Activated CD4-positive, alpha-beta T cell treated with anti-CD3 and anti-CD28 coated beads, Interleukin-2, Interleukin-4, amounts not matched to agents 100 ng/mL and 50 ng/mL, durations not matched to agents 16 hours and 8 hours (primary cell): ENCODE data around the gene SRF.

Experiments used
- DNase-seq: peaks from one replicate; pipeline ENCODE4 v3.0.0-alpha.2; 2020; ENCODE audit warnings: low spot score

SRF gene

DNA sequence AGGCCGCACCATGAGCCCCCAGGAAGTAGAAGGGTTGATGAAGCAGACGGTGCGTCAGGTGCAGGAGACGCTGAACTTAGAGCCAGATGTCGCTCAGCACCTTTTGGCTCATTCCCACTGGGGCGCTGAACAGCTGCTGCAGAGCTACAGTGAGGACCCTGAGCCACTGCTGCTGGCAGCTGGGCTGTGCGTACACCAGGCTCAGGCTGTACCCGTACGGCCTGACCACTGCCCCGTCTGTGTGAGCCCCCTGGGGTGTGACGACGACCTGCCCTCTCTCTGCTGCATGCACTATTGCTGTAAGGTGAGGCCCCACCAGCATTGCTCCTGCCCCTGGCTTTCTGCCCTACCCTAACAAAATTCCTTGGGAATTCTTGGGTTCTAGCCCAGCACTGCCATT, 45.1 kb downstream of the SRF start:
- DNase-seq: no peak

DNA sequence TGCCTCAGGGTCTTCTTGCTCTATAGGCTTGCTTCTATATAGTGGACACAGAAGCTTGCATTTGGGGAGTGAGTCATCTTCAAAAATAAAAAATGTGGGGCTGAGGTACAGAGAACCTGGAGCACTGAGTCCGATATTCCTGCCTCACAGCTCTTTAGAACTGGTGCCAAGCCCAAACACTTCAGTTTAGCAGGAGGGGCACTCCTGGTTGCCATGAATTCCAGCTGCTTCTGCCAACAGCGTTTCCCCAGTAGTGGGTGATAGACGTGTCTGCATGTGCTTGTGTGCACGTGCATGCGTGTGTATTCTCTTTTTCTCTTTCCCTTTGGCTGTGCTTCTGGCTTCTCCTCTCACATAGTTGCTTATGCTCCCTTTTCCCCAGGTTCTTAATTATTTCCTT, 46.3 kb downstream of the SRF start:
- no peak for DNase-seq

DNA sequence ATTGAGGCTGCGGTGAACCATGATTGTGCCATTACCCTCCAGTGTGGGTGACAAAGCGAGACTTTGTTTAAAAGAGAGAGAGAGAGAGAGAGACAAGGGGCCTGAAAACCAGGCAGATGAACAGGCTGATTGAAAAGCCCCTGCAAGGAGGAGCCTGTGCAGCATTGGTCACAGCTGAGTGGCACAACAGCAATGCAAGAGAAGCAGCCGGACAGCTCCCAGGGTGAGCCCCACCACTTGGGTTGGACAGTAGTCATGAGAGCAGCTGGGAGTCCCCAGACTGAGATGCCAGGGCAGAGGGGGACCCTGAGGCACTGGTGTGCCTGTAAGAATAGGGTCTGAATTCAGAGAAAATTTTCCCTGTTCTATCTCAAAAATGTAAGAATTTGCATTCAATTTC, 48.0 kb downstream of the SRF start:
- no peak for DNase-seq

DNA sequence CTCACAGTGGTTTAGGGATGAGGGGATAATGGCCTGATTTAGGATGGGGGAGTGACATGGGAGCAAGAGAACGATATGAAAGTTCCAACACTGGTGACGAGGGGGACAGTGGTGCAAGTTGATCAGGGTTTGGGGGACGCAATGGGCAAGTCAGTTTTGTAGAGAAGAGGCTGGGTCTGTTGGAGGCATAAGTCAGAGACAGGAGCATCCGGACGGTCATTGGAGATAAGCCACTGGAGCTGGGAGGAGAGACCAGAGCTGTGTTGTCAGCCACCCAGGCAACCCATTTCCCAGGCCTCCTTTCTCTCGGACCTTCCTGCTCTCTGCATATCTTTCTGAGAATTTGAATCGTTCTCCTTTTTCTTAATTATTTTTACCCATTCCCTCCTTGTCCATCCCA, 48.7 kb downstream of the SRF start:
- no peak for DNase-seq

DNA sequence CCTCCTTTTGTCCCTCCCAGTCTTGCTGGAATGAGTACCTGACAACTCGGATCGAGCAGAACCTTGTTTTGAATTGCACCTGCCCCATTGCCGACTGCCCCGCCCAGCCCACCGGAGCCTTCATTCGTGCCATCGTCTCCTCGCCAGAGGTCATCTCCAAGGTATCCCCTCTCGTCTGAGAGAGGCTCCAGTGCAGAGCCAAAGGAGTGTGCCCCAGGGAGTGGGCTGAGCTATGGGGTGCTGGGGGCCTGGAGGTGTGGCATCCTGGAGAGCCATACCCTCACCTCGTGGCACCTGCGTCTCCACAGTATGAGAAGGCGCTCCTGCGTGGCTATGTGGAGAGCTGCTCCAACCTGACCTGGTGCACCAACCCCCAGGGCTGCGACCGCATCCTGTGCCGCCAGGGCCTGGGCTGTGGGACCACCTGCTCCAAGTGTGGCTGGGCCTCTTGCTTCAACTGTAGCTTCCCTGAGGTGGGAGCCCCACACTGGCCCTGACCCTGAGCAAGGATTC, 49.4 kb downstream of the SRF start:
- DNase-seq: no peak

DNA sequence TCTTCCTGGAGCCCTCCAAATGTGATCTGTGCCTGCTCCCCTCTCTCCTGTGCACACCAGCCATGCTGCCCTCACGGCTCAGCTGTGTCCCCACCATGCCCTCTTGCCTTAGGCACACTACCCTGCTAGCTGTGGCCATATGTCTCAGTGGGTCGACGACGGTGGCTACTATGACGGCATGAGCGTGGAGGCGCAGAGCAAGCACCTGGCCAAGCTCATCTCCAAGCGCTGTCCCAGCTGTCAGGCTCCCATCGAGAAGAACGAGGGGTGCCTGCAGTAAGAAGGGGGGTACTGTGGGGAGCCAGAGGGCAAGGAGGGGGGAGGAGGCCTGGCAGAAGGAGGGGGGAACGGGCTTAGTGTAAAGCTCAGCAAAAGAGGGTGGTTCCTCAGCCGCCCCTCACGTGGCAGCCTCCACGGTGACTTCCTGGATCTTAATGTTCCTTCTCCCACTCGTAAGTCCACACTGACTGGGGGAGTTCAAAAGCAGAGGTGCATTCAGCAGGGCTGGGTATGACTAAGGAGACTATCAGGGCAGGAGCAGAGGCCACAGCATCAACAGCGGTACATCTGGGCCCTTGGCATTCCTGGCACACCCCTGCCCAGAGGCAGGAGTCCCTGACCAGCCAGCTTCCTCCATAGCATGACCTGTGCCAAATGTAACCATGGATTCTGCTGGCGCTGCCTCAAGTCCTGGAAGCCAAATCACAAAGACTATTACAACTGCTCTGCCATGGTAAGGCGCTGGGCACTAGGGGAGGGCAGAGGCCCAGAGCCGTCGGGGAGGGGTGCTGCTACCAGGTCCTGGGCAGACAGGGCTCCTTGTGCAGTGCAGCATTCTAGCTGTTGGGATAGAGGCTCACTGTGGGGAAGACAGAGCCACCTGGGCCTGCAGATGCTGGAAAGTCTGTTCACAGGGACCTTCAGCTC, 50.2 kb downstream of the SRF start:
- DNase-seq: no peak

DNA sequence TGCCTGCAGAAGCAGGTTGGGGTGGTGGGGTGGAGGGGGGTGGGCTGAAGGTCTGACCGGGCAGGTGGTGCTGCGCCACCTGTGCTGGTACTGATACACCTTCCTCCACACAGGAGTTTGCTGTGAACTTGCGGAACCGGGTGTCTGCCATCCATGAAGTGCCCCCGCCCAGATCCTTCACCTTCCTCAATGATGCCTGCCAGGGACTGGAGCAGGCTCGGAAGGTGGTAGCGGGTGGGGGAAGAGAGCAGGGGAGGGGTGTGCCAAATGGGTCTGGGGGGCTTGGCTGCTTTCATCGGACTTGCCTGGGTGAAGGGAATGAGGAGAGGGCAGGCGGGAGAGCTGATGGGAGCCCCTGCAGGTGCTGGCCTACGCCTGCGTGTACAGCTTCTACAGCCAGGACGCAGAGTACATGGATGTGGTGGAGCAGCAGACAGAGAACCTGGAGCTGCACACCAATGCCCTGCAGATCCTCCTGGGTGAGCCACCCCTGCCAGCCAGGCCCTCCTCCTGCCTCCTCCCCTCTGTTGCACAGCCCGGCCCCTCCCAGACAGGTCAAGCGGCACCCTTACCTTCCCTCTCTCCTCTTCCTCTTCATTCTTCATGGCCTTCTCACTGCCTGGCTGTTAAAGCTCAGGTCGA, 51.5 kb downstream of the SRF start:
- DNase-seq: no peak

DNA sequence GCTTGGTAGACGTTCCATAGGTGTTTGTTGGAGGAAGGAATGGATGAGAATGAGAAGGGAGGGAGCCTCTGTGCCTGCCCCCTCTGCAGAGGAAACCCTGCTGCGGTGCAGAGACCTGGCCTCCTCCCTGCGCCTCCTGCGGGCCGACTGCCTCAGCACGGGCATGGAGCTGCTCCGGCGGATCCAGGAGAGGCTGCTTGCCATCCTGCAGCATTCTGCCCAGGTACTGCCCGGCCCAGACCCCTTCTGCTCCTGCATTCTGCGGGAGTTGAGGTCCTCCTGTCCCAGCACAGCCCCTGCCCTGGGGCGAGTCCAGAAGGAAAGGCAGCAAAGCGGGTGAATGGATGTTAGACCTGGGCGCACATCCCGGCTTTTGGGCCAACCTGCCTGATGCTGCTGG, 52.1 kb downstream of the SRF start:
- DNase-seq: no peak

DNA sequence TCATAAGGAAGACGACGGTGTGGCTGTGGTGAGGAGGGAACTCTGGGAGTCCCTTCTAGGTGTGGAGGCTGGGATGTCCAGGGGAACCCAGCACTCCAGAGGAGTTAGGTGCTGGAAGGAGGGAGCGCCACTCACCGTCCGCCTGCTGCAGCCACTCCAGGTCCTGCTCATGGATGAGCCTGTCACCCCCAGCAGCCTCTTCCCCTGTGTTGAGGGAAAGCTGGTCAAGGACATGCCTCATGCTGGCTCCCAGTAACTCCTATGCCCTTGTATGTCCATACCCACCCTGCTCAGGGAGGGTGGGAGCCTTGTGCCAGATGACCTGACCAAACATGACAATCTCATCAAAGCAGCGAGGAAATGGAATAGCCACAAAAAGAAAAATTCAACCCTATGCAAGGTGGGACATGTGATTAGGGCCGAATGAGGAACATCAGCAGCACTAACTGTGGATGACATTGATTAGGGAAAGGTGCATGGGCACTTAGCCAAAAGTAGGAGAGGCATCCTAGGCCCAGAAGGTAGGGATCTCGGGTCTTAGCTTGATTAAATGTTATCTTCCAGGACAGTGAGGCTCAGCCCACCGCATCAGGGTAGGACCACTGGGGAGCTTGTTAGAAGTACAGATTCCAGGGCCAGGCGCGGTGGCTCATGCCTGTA, 55.3 kb downstream of the SRF start:
- DNase-seq: no peak

DNA sequence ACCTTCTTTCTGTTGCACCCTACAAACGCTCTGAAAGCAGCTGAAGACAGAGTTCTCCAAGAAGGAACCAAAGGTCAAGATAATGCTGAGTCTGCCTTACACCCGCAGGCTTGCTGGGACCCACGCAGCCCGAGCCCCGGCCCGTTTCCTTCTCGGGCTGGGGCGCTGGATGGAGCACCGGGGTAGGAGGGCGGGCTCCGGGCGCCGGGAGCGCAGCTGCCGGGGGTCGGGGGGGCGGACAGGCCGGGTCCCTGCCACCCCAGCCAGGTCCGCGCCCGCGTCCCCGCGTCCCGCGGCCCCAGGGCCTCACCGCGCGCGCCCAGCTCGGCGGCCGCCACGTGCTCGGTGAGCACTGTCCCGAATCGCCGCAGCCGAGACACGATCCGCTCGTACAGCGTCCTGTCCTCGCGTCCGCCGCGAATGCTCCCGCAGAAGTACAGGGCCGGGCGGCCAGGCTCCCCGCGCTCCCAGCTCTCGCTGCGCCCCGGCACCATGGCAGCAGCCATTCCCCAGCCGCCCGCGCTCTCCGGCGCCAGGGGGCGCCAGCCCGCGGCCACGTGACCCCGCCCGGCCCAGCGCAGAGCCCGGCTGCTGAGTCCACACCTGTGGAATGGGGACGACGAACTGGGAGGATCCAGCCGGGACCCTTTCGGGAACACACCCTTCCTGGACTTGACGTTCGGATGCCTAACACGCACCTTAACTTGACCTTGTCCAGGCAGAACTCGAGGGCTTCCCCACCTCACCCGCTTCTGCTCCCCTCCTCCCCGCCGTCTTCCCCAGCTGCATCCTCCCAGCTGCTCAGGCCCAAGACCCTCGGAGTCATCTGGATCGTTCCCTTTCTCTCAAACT, 58.1 kb downstream of the SRF start, which contains the start of gene DNPH1:
DNPH1 (minus strand) TSS at position 531 of the 852 bp plus-strand sequence; CDS start at position 506, 25 bp downstream.
- peak; percentile 81 for DNase-seq

DNA sequence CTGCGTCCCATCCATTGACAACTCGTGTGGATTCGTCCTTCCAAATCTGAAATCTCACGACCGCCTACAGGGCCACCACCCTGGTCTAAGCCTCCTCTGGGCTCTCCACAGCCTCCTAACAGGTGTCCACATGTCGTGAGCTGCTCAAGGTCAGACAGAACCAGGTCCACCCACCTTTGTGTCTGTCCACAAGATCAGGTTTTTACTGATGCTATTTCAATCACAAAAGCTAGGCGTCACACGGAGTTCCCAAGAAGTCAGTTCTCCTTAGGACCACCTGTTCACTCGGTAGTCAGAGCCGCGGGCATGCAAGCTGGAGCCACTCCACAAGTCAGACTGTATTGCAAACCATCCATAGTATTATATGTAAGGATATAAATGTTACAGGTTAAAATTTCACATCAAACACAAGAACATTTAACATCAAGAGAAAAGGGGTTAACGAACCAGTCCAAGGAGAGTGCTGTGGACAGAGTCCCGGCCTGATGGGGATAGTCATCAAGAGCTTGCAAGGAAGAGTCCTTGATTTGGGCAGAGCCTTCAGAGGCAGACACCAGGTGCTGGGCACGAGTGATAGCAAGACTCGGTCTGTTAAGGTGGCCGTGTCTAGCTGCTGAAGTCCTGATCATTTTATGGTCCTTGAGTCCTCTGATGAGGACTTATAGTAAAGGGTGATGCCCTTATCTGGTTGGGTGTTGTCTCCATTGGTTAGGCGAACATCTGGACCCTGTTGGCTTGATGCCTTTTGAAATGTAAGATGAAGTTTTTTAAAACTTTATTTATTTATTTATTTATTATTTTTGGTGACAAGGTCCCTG, 58.9 kb downstream of the SRF start:
- no peak for DNase-seq

DNA sequence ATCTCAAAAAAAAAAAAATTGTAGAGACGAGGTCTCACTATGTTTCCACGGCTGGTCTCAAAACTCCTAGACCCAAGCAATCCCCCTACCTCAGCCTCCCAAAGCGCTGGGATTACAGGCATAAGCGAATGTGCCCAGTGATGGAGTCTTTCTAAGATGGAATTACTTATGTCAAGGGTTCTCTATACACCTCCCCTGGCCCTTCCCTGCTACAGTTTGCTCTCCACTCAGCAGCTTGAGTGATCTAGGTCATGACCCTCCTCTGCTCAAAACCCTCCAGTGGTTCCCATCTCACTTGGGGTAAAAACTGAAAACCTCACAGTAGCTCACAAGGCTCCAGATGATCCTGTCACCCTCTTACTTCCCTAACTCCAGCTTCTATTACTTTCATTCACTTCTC, 60.0 kb downstream of the SRF start:
- DNase-seq: no peak
